ENCODE results near the gene GATAD2B. TPM values are rescaled to one million over a fixed set of nuclear protein-coding genes. Genes with fewer than 3 reads are reported as not detected.

Gene GATAD2B
- total and polyA plus RNA-seq, 2 of the 4 experiments (the other 2 are of a cell fraction): 3.8 to 6.2 TPM

DNA sequence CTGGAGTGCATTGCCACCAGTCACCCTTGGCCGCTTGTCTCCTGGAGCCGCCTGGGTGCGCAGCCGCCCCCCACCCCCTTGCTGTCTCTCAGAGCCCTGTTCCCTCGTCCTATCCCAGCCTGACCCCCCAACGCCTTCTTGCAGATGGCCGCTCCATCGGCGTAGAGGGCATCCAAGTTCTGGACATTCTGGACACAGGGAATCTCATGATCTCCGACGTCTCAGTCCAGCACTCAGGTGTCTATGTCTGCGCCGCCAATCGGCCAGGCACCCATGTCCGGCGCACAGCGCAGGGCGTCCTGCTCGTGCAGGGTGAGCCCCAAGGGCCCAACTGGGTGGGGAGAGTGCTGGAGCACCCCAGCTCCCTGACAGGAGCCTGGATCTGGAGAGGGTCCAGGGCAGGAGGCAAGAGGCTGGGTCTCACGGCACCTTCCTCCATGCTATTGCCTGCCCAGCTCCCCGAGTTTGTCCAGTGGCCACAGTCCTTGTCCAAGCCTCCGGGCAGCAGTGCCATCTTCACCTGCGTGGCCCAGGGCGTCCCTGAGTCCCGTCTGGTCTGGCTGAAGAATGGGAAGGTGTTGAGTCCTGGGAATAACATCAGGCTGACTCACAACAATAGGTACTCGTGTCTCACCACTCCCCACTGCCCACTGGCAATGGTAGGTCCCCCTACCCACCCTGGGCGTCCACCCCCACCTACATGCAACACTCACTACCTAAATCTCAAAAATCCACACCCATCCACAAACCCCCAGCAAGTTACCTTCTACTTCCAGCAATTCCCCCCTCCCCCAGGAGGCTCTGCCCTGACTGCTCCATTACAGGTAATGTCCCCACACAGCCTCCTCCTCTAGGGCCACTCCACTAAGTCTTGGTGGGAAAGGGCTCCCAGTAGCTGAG lies 123.0 kb downstream of the GATAD2B start:
- ChIA-PET CTCF (no interaction called here), POLR2A (ENCODE audit: unreplicated experiment) (no interaction called here)
- TF ChIP-seq MAZ (IDR thresholded peaks at IDR 0.05; ENCODE audit: borderline replicate concordance, low read depth, low read length): no peak
- TF ChIP-seq, protein P1, sequence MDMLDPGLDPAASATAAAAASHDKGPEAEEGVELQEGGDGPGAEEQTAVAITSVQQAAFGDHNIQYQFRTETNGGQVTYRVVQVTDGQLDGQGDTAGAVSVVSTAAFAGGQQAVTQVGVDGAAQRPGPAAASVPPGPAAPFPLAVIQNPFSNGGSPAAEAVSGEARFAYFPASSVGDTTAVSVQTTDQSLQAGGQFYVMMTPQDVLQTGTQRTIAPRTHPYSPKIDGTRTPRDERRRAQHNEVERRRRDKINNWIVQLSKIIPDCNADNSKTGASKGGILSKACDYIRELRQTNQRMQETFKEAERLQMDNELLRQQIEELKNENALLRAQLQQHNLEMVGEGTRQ (IDR thresholded peaks at IDR 0.05; ENCODE audit: low read depth, low read length): no peak
- TF ChIP-seq BHLHE40 (IDR thresholded peaks at IDR 0.05; ENCODE audit: low read depth, low read length): no peak
- TF ChIP-seq NFE2L2 (IDR thresholded peaks at IDR 0.05; ENCODE audit: low read depth, low read length): no peak
- no peak for TF ChIP-seq SMC3 (IDR thresholded peaks at IDR 0.05; ENCODE audit: low read depth, low read length)
- no peak for TF ChIP-seq RFX5 (IDR thresholded peaks at IDR 0.05; ENCODE audit: low read depth, low read length)
- TF ChIP-seq CHD1 (IDR thresholded peaks at IDR 0.05; ENCODE audit: low read depth, low read length): no peak
- no peak for TF ChIP-seq ELK1 (IDR thresholded peaks at IDR 0.05; ENCODE audit: borderline replicate concordance, low read depth, low read length)
- no peak for TF ChIP-seq RAD21 (IDR thresholded peaks at IDR 0.05; ENCODE audit: low read length)
- no peak for TF ChIP-seq POLR2A (IDR thresholded peaks at IDR 0.05; ENCODE audit: low read depth, low read length)
- TF ChIP-seq FOS (IDR thresholded peaks at IDR 0.05; ENCODE audit: low read depth, low read length): no peak
- no peak for TF ChIP-seq MXI1 (IDR thresholded peaks at IDR 0.05; ENCODE audit: borderline replicate concordance, low read depth, low read length)
- TF ChIP-seq MAFK (IDR thresholded peaks at IDR 0.05; ENCODE audit: low read depth, low read length): no peak
- no peak for TF ChIP-seq RCOR1 (IDR thresholded peaks at IDR 0.05; ENCODE audit: insufficient replicate concordance, low read length)

More for the DNA sequence above, 123.0 kb downstream of the GATAD2B start:
- no peaks in the 10 kb centered on the region for H4K20me1 ChIP-seq (ENCODE audit: insufficient read depth, low read length)
- no peak overlapping the region for H3K18ac ChIP-seq (ENCODE audit: low read depth, low read length)
- no peak overlapping the region for H2BK15ac ChIP-seq (ENCODE audit: low read depth, low read length)
- no TSS peak for BruUV-seq (replicated peaks)
- no peak overlapping the region for H2AFZ ChIP-seq (replicated peaks; ENCODE audit: low read length, poor library complexity)
- H3K36me3 ChIP-seq (ENCODE audit: control insufficient read depth, insufficient read depth, low read length): peaks cover 6% of the 10 kb centered on the region
- no peak overlapping the region for H4K8ac ChIP-seq (ENCODE audit: low read depth in 2 of 2, low read length in 2 of 2)
- H4K91ac ChIP-seq (ENCODE audit: insufficient read depth, low read depth, low read length): no peak overlapping the region
- H2BK5ac ChIP-seq (ENCODE audit: low read depth, low read length, poor library complexity, severe bottlenecking): no peak overlapping the region
- in situ Hi-C loops (cut with MboI; ENCODE audit: low sequenced_read_pairs) (loop anchor here (5.0 kb wide), 1 partner anchor 147 kb away; the partner anchor contains the start of gene DENND4B), dilution Hi-C loops (cut with HindIII; ENCODE audit: low sequenced_read_pairs, unreplicated experiment) (loop anchor here (25.0 kb wide), 1 partner anchor 112 kb away; the partner anchor contains the start of gene GATAD2B), intact Hi-C loops (cut with micrococcal nuclease) (loop anchor here (10.0 kb wide), 1 partner anchor 125 kb away; the partner anchor contains the start of gene GATAD2B)
- no peak overlapping the region for H3K4ac ChIP-seq (ENCODE audit: low read depth, low read length)
- H3K23ac ChIP-seq (ENCODE audit: low read depth, low read length): no peak overlapping the region
- 97% methylated on average over 13 of the region's 27 CpGs; no CpG with 5 or more reads in 1 of the 2 experiments for WGBS, 2 experiments (ENCODE audit: extremely low coverage in 2 of 2, insufficient read length in 1 of 2)
- no peaks in the 10 kb centered on the region for H3K9me3 ChIP-seq (ENCODE audit: control insufficient read depth, insufficient read depth, low read length)
- no peaks in the 10 kb centered on the region for H3K27me3 ChIP-seq (ENCODE audit: control insufficient read depth, insufficient read depth, low read length)
- no peak overlapping the region for H2AK5ac ChIP-seq (ENCODE audit: low read depth, low read length)
- DNase-seq (no peak), ATAC-seq (ENCODE audit: low read depth) (no peak)
- H3K14ac ChIP-seq (replicated peaks; ENCODE audit: low read depth, low read length): no peak overlapping the region
- no peak overlapping the region for H3K4me2 ChIP-seq (ENCODE audit: low read depth, low read length)
- H3K9ac ChIP-seq (ENCODE audit: low read depth, low read length): no peak overlapping the region
- 0 out of 4 replicates have a peak, but pooled peaks cover 0 to 4% of the 10 kb centered on the region in 2 experiments for H3K79me1 ChIP-seq (ENCODE audit: low read depth in 1 of 2, low read length in 2 of 2)
- H3K9me1 ChIP-seq (ENCODE audit: insufficient read depth, low read length): no peaks in the 10 kb centered on the region
- no peaks in the 10 kb centered on the region for H3K4me1 ChIP-seq (ENCODE audit: control insufficient read depth, insufficient read depth, low read length)
- H2AK9ac ChIP-seq (replicated peaks; ENCODE audit: low read depth, low read length, poor library complexity): peak overlapping the region; percentile 34
- no peak overlapping the region for H3K27ac ChIP-seq (ENCODE audit: insufficient read depth, low read length)
- no peak overlapping the region for H2BK120ac ChIP-seq (ENCODE audit: low read depth, low read length)
- no peak overlapping the region for H3K56ac ChIP-seq (ENCODE audit: extremely low read depth, insufficient read depth, low read length)
- H4K5ac ChIP-seq (ENCODE audit: low read depth, low read length): no peak overlapping the region
- no peak overlapping the region for H2BK20ac ChIP-seq (ENCODE audit: low read depth, low read length)
- no peak overlapping the region for H3K4me3 ChIP-seq (ENCODE audit: insufficient read depth, low read depth, low read length)
